Ishikawa (cell line): ENCODE measurements around the gene CEP104.

ENCODE experiments used
- CEBPB ChIP-seq: IDR thresholded peaks from 2 replicates; pipeline ENCODE4 v1.6.1; 2012
- EP300 ChIP-seq: IDR thresholded peaks from 2 replicates; pipeline ENCODE4 v1.6.1; 2012; ENCODE audit warnings: borderline replicate concordance
- MAX ChIP-seq: IDR thresholded peaks from 2 replicates; pipeline ENCODE4 v1.6.1; 2012
- NFIC ChIP-seq: IDR thresholded peaks from 2 replicates; pipeline ENCODE4 v1.6.1; 2012
- RAD21 ChIP-seq: IDR thresholded peaks from 2 replicates; pipeline ENCODE4 v1.6.1; 2012; ENCODE audit warnings: low read depth
- REST ChIP-seq: IDR thresholded peaks from 2 replicates; pipeline ENCODE4 v1.6.1; 2012; ENCODE audit warnings: low read depth, mild to moderate bottlenecking
- TAF1 ChIP-seq: IDR thresholded peaks from 2 replicates; pipeline ENCODE4 v1.6.1; 2012; ENCODE audit warnings: low read depth, mild to moderate bottlenecking
- TCF12 ChIP-seq: IDR thresholded peaks from 2 replicates; pipeline ENCODE4 v1.6.1; 2012; ENCODE audit warnings: low read depth
- TEAD4 ChIP-seq: IDR thresholded peaks from 2 replicates; pipeline ENCODE4 v1.6.1; 2012
- USF1 ChIP-seq: IDR thresholded peaks from 2 replicates; pipeline ENCODE4 v1.6.1; 2012
- YY1 ChIP-seq: IDR thresholded peaks from 2 replicates; pipeline ENCODE4 v1.6.1; 2012; ENCODE audit warnings: low read depth
- ZBTB7A ChIP-seq: IDR thresholded peaks from 2 replicates; pipeline ENCODE4 v1.6.1; 2012; ENCODE audit warnings: low read depth

- TF ChIP-seq EP300, result no peak
- TF ChIP-seq CEBPB, result no peak
- no peak for TF ChIP-seq RAD21
- no peak for TF ChIP-seq YY1
- no peak for TF ChIP-seq MAX
- no peak for TF ChIP-seq NFIC
- no peak for TF ChIP-seq USF1
- TF ChIP-seq TAF1, result no peak
- TF ChIP-seq ZBTB7A, result no peak
- TF ChIP-seq REST, result no peak
- no peak for TF ChIP-seq TEAD4
- no peak for TF ChIP-seq TCF12
These were observed 31.7 kb downstream of the CEP104 start for GRCh38 chr1:3825356-3825755.
